NT2/D1 (cell line): ENCODE results near the gene IL1RL1.
A peak's percentile ranks its signal among the peaks of the same experiment; 100 is the strongest.

ENCODE experiments used
- DNase-seq: peaks from one replicate; pipeline ENCODE4 v3.0.0-alpha.2; 2011; ENCODE audit warnings: low read depth, low spot score
- H3K27me3 ChIP-seq: 2 replicates; pipeline ENCODE4 v1.6.0; 2011; ENCODE audit warnings: mild to moderate bottlenecking; ENCODE audit not compliant: insufficient read length, insufficient read depth
- H3K36me3 ChIP-seq: 2 replicates; pipeline ENCODE4 v1.6.1; 2011; ENCODE audit warnings: mild to moderate bottlenecking, low read length, mixed read lengths; ENCODE audit not compliant: insufficient read depth, insufficient read length
- H3K4me1 ChIP-seq: 2 replicates; pipeline ENCODE4 v1.5.1; 2011; ENCODE audit not compliant: insufficient read depth, insufficient read length
- H3K4me3 ChIP-seq: 2 replicates; pipeline ENCODE4 v1.5.1; 2011; ENCODE audit warnings: low read depth; ENCODE audit not compliant: insufficient read length
- H3K9ac ChIP-seq: 2 replicates; pipeline ENCODE4 v1.6.0; 2011; ENCODE audit warnings: low read depth; ENCODE audit not compliant: insufficient read length
- H3K9me3 ChIP-seq: 2 replicates; pipeline ENCODE4 v1.5.1; 2011; ENCODE audit warnings: mild to moderate bottlenecking, low read length; ENCODE audit not compliant: insufficient read depth
- SUZ12 ChIP-seq: IDR thresholded peaks from 2 replicates; pipeline ENCODE4 v1.6.1; 2011; ENCODE audit not compliant: insufficient read length, insufficient read depth; ENCODE audit errors: extremely low read depth
- YY1 ChIP-seq: IDR thresholded peaks from 2 replicates; pipeline ENCODE4 v1.6.1; 2011; ENCODE audit not compliant: insufficient read length, insufficient read depth
- ZNF274 ChIP-seq: IDR thresholded peaks from 2 replicates; pipeline ENCODE4 v1.6.1; 2011; ENCODE audit warnings: mild to moderate bottlenecking, low read depth, low read length

IL1RL1 gene

DNA sequence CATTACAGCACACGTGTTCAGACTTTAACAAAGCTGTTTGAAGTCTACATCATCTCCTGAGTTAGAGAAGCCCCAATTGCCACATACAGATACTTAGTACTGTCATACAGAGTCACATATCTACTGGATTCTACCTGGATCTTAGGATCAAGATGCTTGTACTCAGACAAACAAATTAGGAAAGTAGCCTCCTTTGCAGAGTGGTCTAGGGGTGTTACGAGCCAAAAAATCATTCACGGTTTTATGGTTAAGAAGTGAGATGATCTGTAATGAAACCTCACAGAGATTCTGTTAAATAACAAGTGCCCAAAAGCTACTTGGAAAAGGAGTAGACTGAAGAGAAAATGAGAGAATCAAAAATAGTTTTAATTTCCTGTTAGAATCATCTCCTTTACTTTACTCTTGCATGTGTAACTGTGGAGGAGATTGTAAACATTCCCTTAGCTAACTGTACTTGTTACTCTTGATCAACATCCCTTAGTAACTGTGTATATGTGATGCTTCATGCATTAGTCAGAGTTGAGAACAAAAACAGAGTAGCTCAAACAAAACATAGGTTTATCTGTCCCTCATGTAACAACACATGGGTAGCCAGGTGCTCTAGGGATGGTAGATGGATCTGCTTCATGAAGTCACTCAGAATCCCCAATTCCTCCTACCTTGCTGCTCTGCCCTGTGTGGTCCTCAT is 16.4 kb upstream of the IL1RL1 start:
- Histone ChIP-seq H3K36me3 (no peaks in the 10 kb centered on the region), H3K4me3 (no peak overlapping the region), H3K27me3 (no peaks in the 10 kb centered on the region), H3K9ac (no peak overlapping the region), H3K9me3 (no peaks in the 10 kb centered on the region), H3K4me1 (no peaks in the 10 kb centered on the region)
- TF ChIP-seq ZNF274 (no peak), YY1 (no peak), SUZ12 (no peak)
- DNase-seq, result no peak

- no peak for TF ChIP-seq SUZ12
- TF ChIP-seq ZNF274, result no peak
- no peak for TF ChIP-seq YY1
- no peaks in the 10 kb centered on the region for H3K27me3 ChIP-seq
- H3K36me3 ChIP-seq, result no peaks in the 10 kb centered on the region
These were observed 15.8 kb upstream of the IL1RL1 start for GRCh38 chr2:102295566-102295965.

GRCh38 chr2:102296449-102296848 is 14.9 kb upstream of the IL1RL1 start:
- no peaks in the 10 kb centered on the region for H3K36me3 ChIP-seq
- H3K27me3 ChIP-seq, result no peaks in the 10 kb centered on the region
- H3K9me3 ChIP-seq, result no peaks in the 10 kb centered on the region
- TF ChIP-seq ZNF274, result no peak
- TF ChIP-seq SUZ12, result no peak
- TF ChIP-seq YY1, result no peak
- no peak overlapping the region for H3K9ac ChIP-seq
- no peak overlapping the region for H3K4me3 ChIP-seq
- DNase-seq, result no peak
- no peaks in the 10 kb centered on the region for H3K4me1 ChIP-seq

More at GRCh38 chr2:102295566-102295965, 15.8 kb upstream of the IL1RL1 start:
- Histone ChIP-seq H3K4me1 (no peaks in the 10 kb centered on the region), H3K4me3 (no peak overlapping the region), H3K9ac (no peak overlapping the region), H3K9me3 (no peaks in the 10 kb centered on the region)
- DNase-seq, result no peak

GRCh38 chr2:102297891-102298290 is 13.5 kb upstream of the IL1RL1 start:
- DNase-seq, result no peak
- Histone ChIP-seq H3K9me3 (no peaks in the 10 kb centered on the region), H3K9ac (no peak overlapping the region), H3K4me3 (no peak overlapping the region), H3K4me1 (no peaks in the 10 kb centered on the region), H3K36me3 (no peaks in the 10 kb centered on the region), H3K27me3 (no peaks in the 10 kb centered on the region)
- TF ChIP-seq SUZ12 (no peak), ZNF274 (no peak), YY1 (no peak)

GRCh38 chr2:102301867-102302362 is 9.4 kb upstream of the IL1RL1 start:
- H3K9me3 ChIP-seq, result no peaks in the 10 kb centered on the region
- H3K9ac ChIP-seq, result no peak overlapping the region
- no peak overlapping the region for H3K4me3 ChIP-seq
- H3K4me1 ChIP-seq, result no peaks in the 10 kb centered on the region
- peak; percentile 47 for DNase-seq
- H3K36me3 ChIP-seq, result no peaks in the 10 kb centered on the region
- no peaks in the 10 kb centered on the region for H3K27me3 ChIP-seq
- TF ChIP-seq ZNF274, result no peak
- no peak for TF ChIP-seq SUZ12
- TF ChIP-seq YY1, result no peak

GRCh38 chr2:102302458-102302857 is 8.9 kb upstream of the IL1RL1 start:
- H3K9me3 ChIP-seq, result no peaks in the 10 kb centered on the region
- no peaks in the 10 kb centered on the region for H3K4me1 ChIP-seq
- H3K4me3 ChIP-seq, result no peak overlapping the region
- no peak for DNase-seq
- H3K36me3 ChIP-seq, result no peaks in the 10 kb centered on the region
- H3K27me3 ChIP-seq, result no peaks in the 10 kb centered on the region
- no peak for TF ChIP-seq YY1
- no peak for TF ChIP-seq SUZ12
- H3K9ac ChIP-seq, result no peak overlapping the region

GRCh38 chr2:102303589-102303988 is 7.8 kb upstream of the IL1RL1 start:
- TF ChIP-seq ZNF274 (no peak), YY1 (no peak), SUZ12 (no peak)
- DNase-seq, result no peak
- no peaks in the 10 kb centered on the region for H3K36me3 ChIP-seq
- no peaks in the 10 kb centered on the region for H3K9me3 ChIP-seq
- H3K27me3 ChIP-seq, result no peaks in the 10 kb centered on the region
- H3K9ac ChIP-seq, result no peak overlapping the region
- H3K4me3 ChIP-seq, result no peak overlapping the region
- H3K4me1 ChIP-seq, result no peaks in the 10 kb centered on the region
